ENCODE results near the gene RASSF3. TPM values are rescaled to one million over a fixed set of nuclear protein-coding genes. Genes with fewer than 3 reads are reported as not detected.

Gene RASSF3
- polyA plus RNA-seq, 1 donor from 2014 or later: 0.06 TPM

DNA sequence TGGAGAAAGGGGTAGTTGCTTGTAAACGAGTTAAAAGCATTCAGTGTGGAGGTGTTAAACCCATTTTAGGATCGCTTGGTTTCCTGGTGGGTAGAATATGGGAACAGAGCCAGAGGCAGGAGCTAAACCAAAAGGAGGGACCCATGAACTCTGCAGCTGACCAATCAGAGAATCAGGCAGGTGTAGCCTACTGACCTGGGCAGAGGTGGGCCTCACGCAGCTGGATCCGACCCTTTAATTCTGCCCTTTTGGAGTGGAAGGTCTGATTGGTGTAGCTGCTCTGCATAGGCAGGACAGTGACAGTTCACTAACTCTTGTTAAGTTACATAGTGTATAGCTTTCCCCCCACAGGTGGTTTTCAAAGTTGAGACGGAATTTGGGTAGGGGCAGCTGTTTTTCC is 85.3 kb downstream of the RASSF3 start:
- H3K9ac ChIP-seq (ENCODE audit: low read length): no peak overlapping the region
- TF ChIP-seq, protein P1, sequence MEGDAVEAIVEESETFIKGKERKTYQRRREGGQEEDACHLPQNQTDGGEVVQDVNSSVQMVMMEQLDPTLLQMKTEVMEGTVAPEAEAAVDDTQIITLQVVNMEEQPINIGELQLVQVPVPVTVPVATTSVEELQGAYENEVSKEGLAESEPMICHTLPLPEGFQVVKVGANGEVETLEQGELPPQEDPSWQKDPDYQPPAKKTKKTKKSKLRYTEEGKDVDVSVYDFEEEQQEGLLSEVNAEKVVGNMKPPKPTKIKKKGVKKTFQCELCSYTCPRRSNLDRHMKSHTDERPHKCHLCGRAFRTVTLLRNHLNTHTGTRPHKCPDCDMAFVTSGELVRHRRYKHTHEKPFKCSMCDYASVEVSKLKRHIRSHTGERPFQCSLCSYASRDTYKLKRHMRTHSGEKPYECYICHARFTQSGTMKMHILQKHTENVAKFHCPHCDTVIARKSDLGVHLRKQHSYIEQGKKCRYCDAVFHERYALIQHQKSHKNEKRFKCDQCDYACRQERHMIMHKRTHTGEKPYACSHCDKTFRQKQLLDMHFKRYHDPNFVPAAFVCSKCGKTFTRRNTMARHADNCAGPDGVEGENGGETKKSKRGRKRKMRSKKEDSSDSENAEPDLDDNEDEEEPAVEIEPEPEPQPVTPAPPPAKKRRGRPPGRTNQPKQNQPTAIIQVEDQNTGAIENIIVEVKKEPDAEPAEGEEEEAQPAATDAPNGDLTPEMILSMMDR (IDR thresholded peaks at IDR 0.05; ENCODE audit: poor library complexity, severe bottlenecking): no peak
- TF ChIP-seq SMC3 (conservative IDR thresholded peaks at IDR 0.05; ENCODE audit: poor library complexity) (no peak), EP300 (conservative IDR thresholded peaks at IDR 0.05; ENCODE audit: poor library complexity, severe bottlenecking) (no peak), RAD21 (conservative IDR thresholded peaks at IDR 0.05) (no peak), POLR2AphosphoS5 (IDR thresholded peaks at IDR 0.05) (no peak), TAF1 (IDR thresholded peaks at IDR 0.05; ENCODE audit: low read depth) (no peak), EZH2 (IDR thresholded peaks at IDR 0.05; ENCODE audit: borderline replicate concordance, insufficient read depth, low read length, poor library complexity, severe bottlenecking) (no peak), MXI1 (conservative IDR thresholded peaks at IDR 0.05; ENCODE audit: poor library complexity, severe bottlenecking) (no peak)
- TF ChIP-seq, protein P2, sequence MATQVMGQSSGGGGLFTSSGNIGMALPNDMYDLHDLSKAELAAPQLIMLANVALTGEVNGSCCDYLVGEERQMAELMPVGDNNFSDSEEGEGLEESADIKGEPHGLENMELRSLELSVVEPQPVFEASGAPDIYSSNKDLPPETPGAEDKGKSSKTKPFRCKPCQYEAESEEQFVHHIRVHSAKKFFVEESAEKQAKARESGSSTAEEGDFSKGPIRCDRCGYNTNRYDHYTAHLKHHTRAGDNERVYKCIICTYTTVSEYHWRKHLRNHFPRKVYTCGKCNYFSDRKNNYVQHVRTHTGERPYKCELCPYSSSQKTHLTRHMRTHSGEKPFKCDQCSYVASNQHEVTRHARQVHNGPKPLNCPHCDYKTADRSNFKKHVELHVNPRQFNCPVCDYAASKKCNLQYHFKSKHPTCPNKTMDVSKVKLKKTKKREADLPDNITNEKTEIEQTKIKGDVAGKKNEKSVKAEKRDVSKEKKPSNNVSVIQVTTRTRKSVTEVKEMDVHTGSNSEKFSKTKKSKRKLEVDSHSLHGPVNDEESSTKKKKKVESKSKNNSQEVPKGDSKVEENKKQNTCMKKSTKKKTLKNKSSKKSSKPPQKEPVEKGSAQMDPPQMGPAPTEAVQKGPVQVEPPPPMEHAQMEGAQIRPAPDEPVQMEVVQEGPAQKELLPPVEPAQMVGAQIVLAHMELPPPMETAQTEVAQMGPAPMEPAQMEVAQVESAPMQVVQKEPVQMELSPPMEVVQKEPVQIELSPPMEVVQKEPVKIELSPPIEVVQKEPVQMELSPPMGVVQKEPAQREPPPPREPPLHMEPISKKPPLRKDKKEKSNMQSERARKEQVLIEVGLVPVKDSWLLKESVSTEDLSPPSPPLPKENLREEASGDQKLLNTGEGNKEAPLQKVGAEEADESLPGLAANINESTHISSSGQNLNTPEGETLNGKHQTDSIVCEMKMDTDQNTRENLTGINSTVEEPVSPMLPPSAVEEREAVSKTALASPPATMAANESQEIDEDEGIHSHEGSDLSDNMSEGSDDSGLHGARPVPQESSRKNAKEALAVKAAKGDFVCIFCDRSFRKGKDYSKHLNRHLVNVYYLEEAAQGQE (IDR thresholded peaks at IDR 0.05; ENCODE audit: borderline replicate concordance): no peak
- H3K79me2 ChIP-seq (replicated peaks; ENCODE audit: insufficient read depth, low read length): no peaks in the 10 kb centered on the region
- no peaks in the 10 kb centered on the region for H3K27me3 ChIP-seq (ENCODE audit: insufficient read depth, low read depth, low read length)
- no peaks in the 10 kb centered on the region for H3F3A ChIP-seq (ENCODE audit: insufficient read depth, low read length, poor library complexity, severe bottlenecking)
- no peak overlapping the region for H2AFZ ChIP-seq (ENCODE audit: low read depth, low read length)
- H3K27ac ChIP-seq (ENCODE audit: low read length): no peak overlapping the region
- no peaks in the 10 kb centered on the region for H4K20me1 ChIP-seq (ENCODE audit: insufficient read depth)
- H3K9me2 ChIP-seq (ENCODE audit: insufficient read depth, low read length): no peaks in the 10 kb centered on the region
- H3K4me3 ChIP-seq (ENCODE audit: low read length): no peak overlapping the region
- H3K4me2 ChIP-seq (ENCODE audit: low read length): no peak overlapping the region
- no peaks in the 10 kb centered on the region for H3K36me3 ChIP-seq (ENCODE audit: insufficient read depth, low read length)
- H3K9me3 ChIP-seq (ENCODE audit: low read length): no peaks in the 10 kb centered on the region

DNA sequence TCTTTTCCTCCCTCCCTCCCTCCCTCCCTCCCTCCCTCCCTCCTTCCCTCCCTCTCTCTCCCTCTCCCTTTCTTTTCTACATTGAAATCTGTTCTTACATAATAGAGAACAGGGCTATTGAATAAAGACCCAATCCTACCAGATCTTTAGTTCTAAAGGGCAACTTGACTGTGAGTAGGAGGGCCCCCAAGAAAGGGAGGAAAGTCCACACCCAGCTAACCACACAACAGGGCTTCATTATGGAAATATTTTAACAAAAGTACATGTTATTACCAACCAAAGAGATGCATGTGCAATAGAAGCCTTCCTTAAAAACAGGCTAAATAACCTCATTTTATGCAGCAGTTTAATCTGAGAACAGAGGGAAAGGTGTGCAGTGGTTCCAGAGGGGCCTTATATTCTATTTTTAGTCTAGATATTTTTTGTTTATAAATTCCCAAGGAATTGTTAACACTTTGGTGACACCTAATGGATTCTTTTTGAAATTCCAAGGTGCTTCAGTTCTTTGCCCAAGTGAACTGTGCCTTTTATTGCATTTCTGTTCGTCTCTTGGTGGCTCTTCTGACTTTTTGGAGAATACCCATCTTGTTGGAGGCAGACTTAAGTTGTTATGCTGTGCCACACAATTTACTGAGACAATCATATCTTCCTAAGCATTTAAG is 85.9 kb downstream of the RASSF3 start:
- H3K4me2 ChIP-seq (ENCODE audit: low read length): no peak overlapping the region
- TF ChIP-seq POLR2AphosphoS5 (IDR thresholded peaks at IDR 0.05): no peak
- TF ChIP-seq SMC3 (conservative IDR thresholded peaks at IDR 0.05; ENCODE audit: poor library complexity): peak; percentile 81
- TF ChIP-seq, protein P1 (IDR thresholded peaks at IDR 0.05; ENCODE audit: poor library complexity, severe bottlenecking): peak; percentile 82
- peak; percentile 84 for TF ChIP-seq RAD21 (conservative IDR thresholded peaks at IDR 0.05)
- no peak overlapping the region for H3K9ac ChIP-seq (ENCODE audit: low read length)
- H2AFZ ChIP-seq (ENCODE audit: low read depth, low read length): no peak overlapping the region
- no peaks in the 10 kb centered on the region for H3K79me2 ChIP-seq (replicated peaks; ENCODE audit: insufficient read depth, low read length)
- no peaks in the 10 kb centered on the region for H3K36me3 ChIP-seq (ENCODE audit: insufficient read depth, low read length)
- H3K27me3 ChIP-seq (ENCODE audit: insufficient read depth, low read depth, low read length): no peaks in the 10 kb centered on the region
- no peak overlapping the region for H3K27ac ChIP-seq (ENCODE audit: low read length)
- H3F3A ChIP-seq (ENCODE audit: insufficient read depth, low read length, poor library complexity, severe bottlenecking): no peaks in the 10 kb centered on the region
- H3K9me2 ChIP-seq (ENCODE audit: insufficient read depth, low read length): no peaks in the 10 kb centered on the region
- no peaks in the 10 kb centered on the region for H4K20me1 ChIP-seq (ENCODE audit: insufficient read depth)
- H3K4me3 ChIP-seq (ENCODE audit: low read length): no peak overlapping the region
- no peaks in the 10 kb centered on the region for H3K9me3 ChIP-seq (ENCODE audit: low read length)

Data from neural cell (in vitro differentiated cells).